Measurements from ENCODE around the gene DHX32. TPM values are rescaled to one million over a fixed set of nuclear protein-coding genes. Genes with fewer than 3 reads are reported as not detected.
A peak's percentile ranks its signal among the peaks of the same experiment; 100 is the strongest.

DHX32 gene
- polyA plus RNA-seq, 1 donor (not counting 4 experiments of a cell fraction or from before 2014, with no cell fraction given): 48.3 TPM

DNA sequence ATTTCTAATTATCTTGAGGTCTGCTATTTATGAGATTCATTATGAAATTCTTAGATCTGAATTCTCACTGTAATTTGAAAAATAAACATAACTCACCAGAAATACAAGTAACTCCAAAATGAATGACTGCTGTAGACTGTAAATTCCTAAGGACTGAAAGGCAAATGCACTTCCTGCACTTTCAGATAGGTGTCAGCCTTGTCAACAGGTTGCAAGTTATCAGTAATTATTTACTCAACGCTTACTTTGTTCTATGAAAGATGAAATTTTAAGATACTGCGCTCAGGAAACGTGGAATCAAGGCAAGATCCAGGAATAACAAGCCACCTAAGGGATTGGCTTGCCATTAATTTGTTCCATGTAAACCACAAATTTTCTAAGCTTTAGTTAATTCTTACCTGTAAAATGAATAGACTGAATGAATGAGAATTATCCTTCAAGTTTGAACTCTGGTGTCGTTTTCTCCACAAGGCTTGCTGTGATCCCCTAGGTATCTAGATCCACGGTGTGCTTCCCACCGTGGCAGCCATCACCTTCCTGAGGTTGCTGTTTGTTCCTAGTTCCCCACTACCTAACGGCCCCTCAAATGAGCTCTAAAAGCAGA is 12.6 kb downstream of the DHX32 start:
- Histone ChIP-seq H3K27me3 (ENCODE audit: control insufficient read depth, extremely low read depth, insufficient read depth, low read length) (no peaks in the 10 kb centered on the region), H3K9me1 (ENCODE audit: control insufficient read depth, extremely low read depth, insufficient read depth, low read length) (no peaks in the 10 kb centered on the region), H3K27ac (ENCODE audit: control insufficient read depth, insufficient read depth, low read length) (no peak overlapping the region), H3K79me2 (ENCODE audit: control insufficient read depth, insufficient read depth, low read length) (no peaks in the 10 kb centered on the region), H4K20me1 (ENCODE audit: control insufficient read depth, extremely low read depth, insufficient read depth, low read length) (no peaks in the 10 kb centered on the region), H3K4me2 (ENCODE audit: control insufficient read depth, extremely low read depth, insufficient read depth, low read depth, low read length) (no peak overlapping the region), H3K4me3 (ENCODE audit: control insufficient read depth in 2 of 3, extremely low read depth in 1 of 3, insufficient read depth in 2 of 3, low read depth in 1 of 3, low read length in 3 of 3) (no peak overlapping the region), H3K36me3 (ENCODE audit: control insufficient read depth in 2 of 2, extremely low read depth in 1 of 2, insufficient read depth in 2 of 2, low read length in 2 of 2) (peaks cover 14% of the 10 kb centered on the region in 2 experiments), H2AFZ (ENCODE audit: control insufficient read depth, low read length) (no peak overlapping the region), H3K4me1 (ENCODE audit: control insufficient read depth, extremely low read depth, insufficient read depth, low read length) (peaks cover 18% of the 10 kb centered on the region), H3K9me3 (ENCODE audit: control insufficient read depth, low read depth, low read length) (no peaks in the 10 kb centered on the region), H3K9ac (ENCODE audit: control insufficient read depth, extremely low read depth, insufficient read depth, low read length) (no peak overlapping the region)
- DNase-seq (ENCODE audit: low read depth, low spot score) (no peak), FAIRE-seq (peak; percentile 67)
- dilution Hi-C loops (cut with MboI; ENCODE audit: extremely low pct_ligation_motif_present, low sequenced_read_pairs): no loop called here
- TF ChIP-seq EZH2 (IDR thresholded peaks at IDR 0.05; ENCODE audit: low read length): no peak
- TF ChIP-seq, protein P1, sequence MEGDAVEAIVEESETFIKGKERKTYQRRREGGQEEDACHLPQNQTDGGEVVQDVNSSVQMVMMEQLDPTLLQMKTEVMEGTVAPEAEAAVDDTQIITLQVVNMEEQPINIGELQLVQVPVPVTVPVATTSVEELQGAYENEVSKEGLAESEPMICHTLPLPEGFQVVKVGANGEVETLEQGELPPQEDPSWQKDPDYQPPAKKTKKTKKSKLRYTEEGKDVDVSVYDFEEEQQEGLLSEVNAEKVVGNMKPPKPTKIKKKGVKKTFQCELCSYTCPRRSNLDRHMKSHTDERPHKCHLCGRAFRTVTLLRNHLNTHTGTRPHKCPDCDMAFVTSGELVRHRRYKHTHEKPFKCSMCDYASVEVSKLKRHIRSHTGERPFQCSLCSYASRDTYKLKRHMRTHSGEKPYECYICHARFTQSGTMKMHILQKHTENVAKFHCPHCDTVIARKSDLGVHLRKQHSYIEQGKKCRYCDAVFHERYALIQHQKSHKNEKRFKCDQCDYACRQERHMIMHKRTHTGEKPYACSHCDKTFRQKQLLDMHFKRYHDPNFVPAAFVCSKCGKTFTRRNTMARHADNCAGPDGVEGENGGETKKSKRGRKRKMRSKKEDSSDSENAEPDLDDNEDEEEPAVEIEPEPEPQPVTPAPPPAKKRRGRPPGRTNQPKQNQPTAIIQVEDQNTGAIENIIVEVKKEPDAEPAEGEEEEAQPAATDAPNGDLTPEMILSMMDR (optimal IDR thresholded peaks at IDR 0.05 in 1 of 3, IDR thresholded peaks at IDR 0.05 in 1 of 3, conservative IDR thresholded peaks at IDR 0.05 in 1 of 3; ENCODE audit: extremely low read depth in 1 of 3, insufficient read depth in 2 of 3, low read length in 3 of 3): peak in 2 of 3 experiments; percentile 76 to 93

DNA sequence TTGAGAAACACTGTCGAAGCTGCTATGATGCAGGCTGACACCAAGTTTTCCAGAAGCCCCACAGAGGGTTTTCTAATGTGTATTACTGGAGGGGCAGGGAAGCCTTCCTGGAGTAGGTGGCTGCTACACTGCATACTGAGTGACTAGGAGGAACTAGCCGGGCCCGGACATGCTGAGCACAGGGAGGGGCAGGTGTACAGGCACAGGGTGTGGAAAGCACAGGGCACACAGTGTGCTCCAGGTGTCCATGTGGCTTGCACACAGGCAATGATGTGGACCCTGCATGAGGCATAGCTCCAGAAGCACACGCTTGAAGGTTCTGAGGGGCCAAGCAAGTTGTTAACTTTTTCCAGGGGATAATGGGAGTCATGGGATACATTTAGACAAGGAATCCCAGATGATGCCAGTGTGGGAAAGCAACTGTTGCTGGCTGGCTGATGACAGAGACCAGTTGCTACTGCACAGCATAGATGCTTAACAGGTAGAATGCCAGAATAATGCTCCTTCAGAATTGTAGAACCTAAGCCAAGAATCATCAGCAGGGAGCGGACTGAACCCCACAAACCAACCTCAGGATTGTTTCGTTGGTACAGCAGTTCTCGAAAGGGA is 14.6 kb downstream of the DHX32 start:
- peak overlapping the region in 1 of 3 experiments; percentile 21 for H3K4me3 ChIP-seq (ENCODE audit: control insufficient read depth in 2 of 3, extremely low read depth in 1 of 3, insufficient read depth in 2 of 3, low read depth in 1 of 3, low read length in 3 of 3)
- no peaks in the 10 kb centered on the region for H3K79me2 ChIP-seq (ENCODE audit: control insufficient read depth, insufficient read depth, low read length)
- peaks cover 14% of the 10 kb centered on the region in 2 experiments for H3K36me3 ChIP-seq (ENCODE audit: control insufficient read depth in 2 of 2, extremely low read depth in 1 of 2, insufficient read depth in 2 of 2, low read length in 2 of 2)
- peak overlapping the region; percentile 2 for H3K27ac ChIP-seq (ENCODE audit: control insufficient read depth, insufficient read depth, low read length)
- H2AFZ ChIP-seq (ENCODE audit: control insufficient read depth, low read length): no peak overlapping the region
- no peak for TF ChIP-seq EZH2 (IDR thresholded peaks at IDR 0.05; ENCODE audit: low read length)
- TF ChIP-seq, protein P1 (optimal IDR thresholded peaks at IDR 0.05 in 1 of 3, IDR thresholded peaks at IDR 0.05 in 1 of 3, conservative IDR thresholded peaks at IDR 0.05 in 1 of 3; ENCODE audit: extremely low read depth in 1 of 3, insufficient read depth in 2 of 3, low read length in 3 of 3): no peak
- no peaks in the 10 kb centered on the region for H3K9me3 ChIP-seq (ENCODE audit: control insufficient read depth, low read depth, low read length)
- H4K20me1 ChIP-seq (ENCODE audit: control insufficient read depth, extremely low read depth, insufficient read depth, low read length): no peaks in the 10 kb centered on the region
- no peaks in the 10 kb centered on the region for H3K9me1 ChIP-seq (ENCODE audit: control insufficient read depth, extremely low read depth, insufficient read depth, low read length)
- FAIRE-seq (peak; percentile 77), DNase-seq (ENCODE audit: low read depth, low spot score) (peak; percentile 46)
- no peaks in the 10 kb centered on the region for H3K27me3 ChIP-seq (ENCODE audit: control insufficient read depth, extremely low read depth, insufficient read depth, low read length)
- H3K9ac ChIP-seq (ENCODE audit: control insufficient read depth, extremely low read depth, insufficient read depth, low read length): peak overlapping the region; percentile 6
- H3K4me1 ChIP-seq (ENCODE audit: control insufficient read depth, extremely low read depth, insufficient read depth, low read length): peaks cover 18% of the 10 kb centered on the region
- dilution Hi-C loops (cut with MboI; ENCODE audit: extremely low pct_ligation_motif_present, low sequenced_read_pairs): no loop called here
- peak overlapping the region; percentile 56 for H3K4me2 ChIP-seq (ENCODE audit: control insufficient read depth, extremely low read depth, insufficient read depth, low read depth, low read length)
